Gastrocnemius medialis (tissue), 4 donors: Measurements from ENCODE around the gene DRC7. TPM values are rescaled to one million over a fixed set of nuclear protein-coding genes. Genes with fewer than 3 reads are reported as not detected.

Experiments used
- ATAC-seq, 2 donors: fragments of 150-250 bp; one replicate each; pipeline ENCODE4 v1.9.1; 2016
- DNase-seq, 2 donors: peaks; one replicate each; pipeline ENCODE4 v3.0.0-alpha.2; 2019
- H3K27ac ChIP-seq, 4 donors: fragments of 200-600 bp; sonication (generic); 1 replicate in 1 of 4; 2 replicates in 3 of 4; pipeline ENCODE4 v1.5.1; 2016 to 2018; ENCODE audit warnings: mild to moderate bottlenecking in 2 of 4, moderate library complexity in 1 of 4
- H3K27me3 ChIP-seq, 3 donors: fragments of 200-600 bp; sonication (generic) in 2 of 3; 1 replicate in 1 of 3; 2 replicates in 2 of 3; pipeline versions ENCODE4 v1.5.1 to v1.6.0; 2016 to 2019; ENCODE audit warnings: mild to moderate bottlenecking in 1 of 3, moderate library complexity in 1 of 3
- H3K36me3 ChIP-seq, 2 donors: fragments of 200-600 bp; sonication (generic) in 1 of 2; one replicate each; pipeline ENCODE4 v1.5.1; 2017 to 2018
- H3K4me1 ChIP-seq, 2 donors: fragments of 200-600 bp; sonication (generic) in 1 of 2; one replicate each; pipeline ENCODE4 v1.5.1; 2016 to 2017; ENCODE audit warnings: mild to moderate bottlenecking in 2 of 2
- H3K4me3 ChIP-seq, 4 donors: fragments of 200-600 bp; sonication (generic) in 3 of 4; 1 replicate in 1 of 4; 2 replicates in 3 of 4; pipeline ENCODE4 v1.5.1; 2016 to 2019; ENCODE audit warnings: mild to moderate bottlenecking in 2 of 4
- H3K9me3 ChIP-seq, 3 donors: fragments of 200-600 bp; sonication (generic) in 2 of 3; 1 replicate in 1 of 3; 2 replicates in 2 of 3; pipeline ENCODE4 v1.5.1; 2016 to 2019
- CTCF ChIP-seq, 5 experiments: fragments of 450-650 bp in 3 of 5; fragments of 200-600 bp in 2 of 5; sonication (generic) in 2 of 5; IDR thresholded peaks in 4 of 5; conservative IDR thresholded peaks in 1 of 5; 1 replicate in 4 of 5; 2 replicates in 1 of 5; pipeline ENCODE4 v1.5.1; 2016 to 2019; ENCODE audit warnings: antibody characterized with exemption in 5 of 5, mild to moderate bottlenecking in 3 of 5, moderate library complexity in 3 of 5
- POLR2A ChIP-seq, 2 donors: fragments of 450-650 bp; IDR thresholded peaks; one replicate each; pipeline ENCODE4 v1.6.1; 2017; ENCODE audit warnings: antibody characterized with exemption in 2 of 2, mild to moderate bottlenecking in 2 of 2, moderate library complexity in 2 of 2
- in situ Hi-C, 4 donors: fragments of 200-750 bp; cut with MboI; loops; one replicate each; pipeline versions ENCODE4 v1.15.0 to v1.8.0; 2017; ENCODE audit warnings: low sequenced_read_pairs in 4 of 4
- intact Hi-C: fragments of 100-400 bp; cut with DNase I; formaldehyde crosslinking; loops from one replicate; pipeline ENCODE4 v1.15.1; 2023; ENCODE audit warnings: low total_unique reads
- total RNA-seq, 4 donors: library from RNA; depleted of rRNA; stranded (reverse); fragments of >200 nt; gene quantifications; one replicate each; pipeline versions ENCODE4 v1.1.0 to v1.2.3, GENCODE V29; 2016

Gene DRC7
- total RNA-seq, 4 donors from 2014 or later = not detected

- DNase-seq (no peak), ATAC-seq (no peak)
- Histone ChIP-seq H3K36me3 (no peaks in the 10 kb centered on the region), H3K4me1 (no peaks in the 10 kb centered on the region), H3K9me3 (no peaks in the 10 kb centered on the region), H3K27me3 (no peaks in the 10 kb centered on the region), H3K4me3 (no peak overlapping the region), H3K27ac (no peak overlapping the region)
- no peak for TF ChIP-seq POLR2A (IDR thresholded peaks at IDR 0.05)
- no peak for TF ChIP-seq CTCF (IDR thresholded peaks at IDR 0.05 in 4 of 5, conservative IDR thresholded peaks at IDR 0.05 in 1 of 5)
- in situ Hi-C loops (no loop called here), intact Hi-C loops (no loop called here)
Observed at GRCh38 chr16:57713596-57713995, 19.0 kb downstream of the DRC7 start.

- H3K4me1 ChIP-seq = no peaks in the 10 kb centered on the region
- no peak overlapping the region for H3K27ac ChIP-seq
- DNase-seq (no peak), ATAC-seq (no peak)
- no peaks in the 10 kb centered on the region for H3K9me3 ChIP-seq
- intact Hi-C loops (no loop called here), in situ Hi-C loops (no loop called here)
- H3K36me3 ChIP-seq = no peaks in the 10 kb centered on the region
- no peaks in the 10 kb centered on the region for H3K27me3 ChIP-seq
- no peak overlapping the region for H3K4me3 ChIP-seq
- TF ChIP-seq POLR2A (IDR thresholded peaks at IDR 0.05) (no peak), CTCF (IDR thresholded peaks at IDR 0.05 in 4 of 5, conservative IDR thresholded peaks at IDR 0.05 in 1 of 5) (no peak)
Observed at GRCh38 chr16:57714047-57714446, 19.4 kb downstream of the DRC7 start.

- ATAC-seq (no peak), DNase-seq (no peak)
- H3K4me1 ChIP-seq = no peaks in the 10 kb centered on the region
- no peaks in the 10 kb centered on the region for H3K9me3 ChIP-seq
- H3K27me3 ChIP-seq = no peaks in the 10 kb centered on the region
- H3K27ac ChIP-seq = no peak overlapping the region
- intact Hi-C loops = loop anchor here (5.0 kb wide), 1 partner anchor 143 kb away; no protein-coding TSS in a partner anchor
- in situ Hi-C loops = no loop called here
- peak in 2 of 5 experiments; percentile 34 to 39 for TF ChIP-seq CTCF (IDR thresholded peaks at IDR 0.05 in 4 of 5, conservative IDR thresholded peaks at IDR 0.05 in 1 of 5)
- TF ChIP-seq POLR2A (IDR thresholded peaks at IDR 0.05) = no peak
- H3K4me3 ChIP-seq = no peak overlapping the region
- H3K36me3 ChIP-seq = no peaks in the 10 kb centered on the region
Observed at GRCh38 chr16:57720142-57720575, 25.6 kb downstream of the DRC7 start.

GRCh38 chr16:57721356-57722209 lies 27.0 kb downstream of the DRC7 start:
- H3K4me1 ChIP-seq = no peaks in the 10 kb centered on the region
- H3K9me3 ChIP-seq = no peaks in the 10 kb centered on the region
- H3K27ac ChIP-seq = no peak overlapping the region
- ATAC-seq (no peak), DNase-seq (no peak)
- no peak overlapping the region for H3K4me3 ChIP-seq
- H3K36me3 ChIP-seq = no peaks in the 10 kb centered on the region
- TF ChIP-seq POLR2A (IDR thresholded peaks at IDR 0.05) (no peak), CTCF (IDR thresholded peaks at IDR 0.05 in 4 of 5, conservative IDR thresholded peaks at IDR 0.05 in 1 of 5) (no peak)
- H3K27me3 ChIP-seq = no peaks in the 10 kb centered on the region
- intact Hi-C loops (loop anchor here (5.0 kb wide), 1 partner anchor 144 kb away; no protein-coding TSS in a partner anchor), in situ Hi-C loops (no loop called here)
